Mesodermal cell (in vitro differentiated cells): ENCODE results near the gene ST6GAL1.
"Not testable (repeated sequence)": the region's sequence is repeated elsewhere in the genome, so short reads cannot be mapped to it uniquely, and the experiment has no call there.

Experiments used
- H3K27ac ChIP-seq: 2 replicates; pipeline ENCODE4 v1.7.0; 2013; ENCODE audit warnings: mild to moderate bottlenecking, low read depth, low read length, moderate library complexity; ENCODE audit not compliant: severe bottlenecking
- H3K36me3 ChIP-seq: 2 replicates; pipeline ENCODE4 v1.7.1; 2013; ENCODE audit warnings: mild to moderate bottlenecking, low read length, moderate library complexity; ENCODE audit not compliant: control insufficient read depth, insufficient read depth
- H3K4me1 ChIP-seq: one replicate; pipeline ENCODE4 v1.7.1; 2013; ENCODE audit warnings: mild to moderate bottlenecking, low read length; ENCODE audit not compliant: insufficient read depth, control insufficient read depth, poor library complexity, severe bottlenecking
- H3K4me3 ChIP-seq: 2 replicates; pipeline ENCODE4 v1.7.0; 2013; ENCODE audit warnings: low read length, control low read depth, mild to moderate bottlenecking; ENCODE audit not compliant: insufficient read depth, poor library complexity, severe bottlenecking; ENCODE audit errors: extremely low read depth
- H3K9me3 ChIP-seq: 2 replicates; pipeline ENCODE4 v1.7.1; 2013; ENCODE audit warnings: mild to moderate bottlenecking, low read length, moderate library complexity; ENCODE audit not compliant: control insufficient read depth
- WGBS, 2 experiments: methylation state at CpG; one replicate each; pipeline ENCODE4 v1.1.5; 2013; ENCODE audit warnings: missing lambda C conversion rate in 2 of 2; ENCODE audit not compliant: insufficient coverage in 2 of 2; 5-methylcytosine and 5-hydroxymethylcytosine counted together

ST6GAL1 gene

DNA sequence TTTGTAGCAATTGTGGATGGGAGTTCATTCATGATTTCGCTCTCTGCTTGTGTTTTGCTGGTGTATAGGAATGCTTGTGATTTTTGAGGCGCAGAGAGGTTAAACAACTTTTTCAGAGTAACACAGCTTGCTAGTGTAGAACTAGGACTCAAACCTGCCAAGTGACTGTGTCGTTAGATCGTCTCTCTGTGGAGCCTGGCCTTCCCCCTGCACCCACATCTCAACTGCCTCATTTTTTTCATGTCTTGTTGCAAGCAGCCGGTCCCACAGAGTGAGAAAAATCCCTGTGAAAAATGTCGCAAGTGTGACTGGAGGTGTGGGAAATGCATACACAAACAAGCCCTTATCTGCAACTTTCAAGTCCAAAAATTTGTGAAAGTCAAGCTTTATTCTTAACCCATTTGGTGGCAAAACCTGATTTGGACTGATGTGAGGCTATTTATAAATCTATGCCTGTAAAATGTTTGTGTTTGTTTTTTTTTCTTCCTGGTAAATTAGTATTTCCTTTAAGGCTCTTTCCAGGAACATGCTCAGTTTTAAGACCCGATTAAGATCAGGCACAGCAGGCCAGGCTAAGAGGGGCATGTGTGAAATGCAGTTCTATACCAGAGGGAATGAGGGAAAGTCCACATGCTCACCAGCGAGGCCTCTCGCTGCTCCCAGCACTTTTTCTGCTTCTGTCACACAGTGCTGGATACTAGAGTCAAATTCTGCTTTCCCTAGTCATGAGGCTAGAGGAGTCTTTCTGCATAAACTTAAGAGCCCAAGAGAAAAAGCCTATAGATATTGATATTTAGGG, 25.8 kb downstream of the ST6GAL1 start:
- peaks cover 17% of the 10 kb centered on the region for H3K36me3 ChIP-seq
- WGBS, 2 experiments = 64 to 65% methylated on average over 6 of the region's 9 CpGs

DNA sequence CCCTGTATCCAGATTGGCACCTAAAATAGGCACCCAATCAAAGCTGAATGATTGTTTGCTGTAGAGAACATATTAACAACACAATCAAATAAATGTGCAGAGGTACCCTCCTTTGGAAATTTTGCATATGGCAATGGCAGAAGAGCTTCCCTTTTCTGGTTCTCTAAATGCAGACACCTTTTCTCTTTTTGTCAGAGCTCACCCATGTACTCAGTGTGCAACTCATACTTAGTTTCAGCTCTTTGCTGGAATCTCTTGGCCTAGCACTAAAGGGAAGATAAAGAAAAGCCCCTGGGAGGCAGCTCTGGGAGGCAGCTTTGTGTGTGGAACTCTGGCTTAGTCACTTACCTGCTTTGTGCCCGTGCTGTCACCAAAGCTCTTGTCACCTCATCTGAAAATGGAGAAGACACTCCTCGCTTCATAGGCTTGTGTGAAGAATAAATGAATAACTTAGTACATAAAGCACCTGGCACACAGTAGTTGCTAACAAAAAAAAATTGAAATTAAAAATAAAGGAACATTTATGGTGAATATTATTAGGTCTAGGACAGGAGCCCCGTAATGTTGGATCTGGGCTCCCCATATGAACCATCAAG, 28.8 kb downstream of the ST6GAL1 start:
- H3K36me3 ChIP-seq = peaks cover 23% of the 10 kb centered on the region
- peaks cover 9% of the 10 kb centered on the region for H3K4me1 ChIP-seq
- H3K4me3 ChIP-seq = no peak overlapping the region
- H3K27ac ChIP-seq = no peak overlapping the region
- WGBS, 2 experiments = 95 to 100% methylated on average over 1 to 2 of the region's 3 CpGs
- peaks cover 3% of the 10 kb centered on the region for H3K9me3 ChIP-seq

More for the DNA sequence above, 25.8 kb downstream of the ST6GAL1 start:
- Histone ChIP-seq H3K27ac (peak overlapping the region; percentile 62), H3K9me3 (peaks cover 14% of the 10 kb centered on the region), H3K4me1 (peaks cover 12% of the 10 kb centered on the region), H3K4me3 (no peak overlapping the region)

DNA sequence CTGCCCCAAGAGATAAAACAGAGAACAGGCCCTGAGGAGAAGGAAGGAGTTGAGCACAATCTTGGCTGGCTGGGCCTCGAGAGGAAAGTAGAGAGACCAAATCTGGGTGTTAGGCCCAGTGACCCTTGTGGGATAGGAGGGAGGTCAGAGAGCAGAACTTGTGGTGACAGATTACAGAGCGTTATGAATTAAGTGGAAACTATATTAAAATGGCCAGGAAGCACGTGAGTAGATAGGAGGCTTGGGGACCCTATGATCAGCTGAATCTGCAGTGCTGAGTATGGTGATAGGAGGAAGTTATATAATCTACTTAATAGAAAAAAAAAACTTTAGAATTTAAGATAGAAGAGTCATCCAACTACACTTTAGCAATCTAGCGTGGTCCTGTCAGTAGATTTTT, 30.0 kb downstream of the ST6GAL1 start:
- H3K4me1 ChIP-seq = peaks cover 12% of the 10 kb centered on the region
- WGBS, 2 experiments = 92 to 96% methylated on average over 2 to 3 of the region's 4 CpGs
- H3K27ac ChIP-seq = no peak overlapping the region
- H3K9me3 ChIP-seq = no peaks in the 10 kb centered on the region
- H3K4me3 ChIP-seq = no peak overlapping the region
- H3K36me3 ChIP-seq = peaks cover 32% of the 10 kb centered on the region

DNA sequence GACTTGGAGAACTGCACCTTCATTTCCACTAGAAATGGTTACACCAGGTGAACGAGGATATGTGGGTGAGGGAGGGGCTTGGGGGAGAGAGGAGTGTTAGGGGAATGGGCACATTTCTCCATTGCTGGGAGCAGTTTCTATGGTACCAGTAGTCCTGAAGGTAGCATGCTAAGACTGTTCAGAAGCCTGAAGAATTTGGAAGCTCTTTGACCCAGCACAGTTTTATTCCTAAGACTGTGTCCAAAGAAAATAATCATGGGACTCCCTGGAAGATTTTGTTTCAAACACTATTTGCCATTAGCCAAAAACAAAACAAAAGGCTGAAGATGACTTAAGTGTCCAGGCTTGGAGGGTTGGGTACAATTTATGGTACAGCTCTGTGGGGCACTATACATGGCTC, 32.1 kb downstream of the ST6GAL1 start:
- WGBS, 2 experiments = 80 to 100% methylated on average over 1 of the region's 1 CpG
- Histone ChIP-seq H3K9me3 (no peaks in the 10 kb centered on the region), H3K4me1 (peaks cover 4% of the 10 kb centered on the region), H3K4me3 (no peak overlapping the region), H3K36me3 (peaks cover 45% of the 10 kb centered on the region), H3K27ac (no peak overlapping the region)

GRCh38 chr3:186963636-186964035, 33.3 kb downstream of the ST6GAL1 start:
- 51 to 60% methylated on average over 4 of the region's 5 CpGs for WGBS, 2 experiments
- Histone ChIP-seq H3K4me3 (no peak overlapping the region), H3K4me1 (peaks cover 4% of the 10 kb centered on the region), H3K9me3 (no peaks in the 10 kb centered on the region), H3K36me3 (peaks cover 57% of the 10 kb centered on the region), H3K27ac (peak overlapping the region; percentile 13)

DNA sequence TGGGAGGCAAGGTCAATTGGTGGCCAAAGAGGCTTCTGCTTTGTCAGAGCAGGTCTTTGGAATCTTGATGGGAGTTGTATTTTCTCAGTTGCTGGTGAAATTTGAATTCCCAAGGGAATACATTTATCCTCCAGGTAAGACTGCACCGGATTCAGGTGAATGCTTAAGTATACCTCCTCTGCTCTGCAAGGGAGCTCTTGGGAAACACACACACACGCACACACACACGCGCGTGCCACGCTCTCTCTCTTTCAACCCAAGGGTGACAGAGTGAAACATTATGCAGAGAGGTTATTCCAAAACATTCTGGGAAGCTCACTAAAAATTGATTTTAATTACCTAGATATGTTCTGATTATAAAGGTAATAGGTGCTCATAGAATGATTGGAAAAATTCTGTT, 33.7 kb downstream of the ST6GAL1 start:
- H3K27ac ChIP-seq = no peak overlapping the region
- H3K9me3 ChIP-seq = no peaks in the 10 kb centered on the region
- peaks cover 4% of the 10 kb centered on the region for H3K4me1 ChIP-seq
- WGBS, 2 experiments = 90 to 92% methylated on average over 5 of the region's 6 CpGs
- H3K36me3 ChIP-seq = peaks cover 57% of the 10 kb centered on the region
- H3K4me3 ChIP-seq = no peak overlapping the region

DNA sequence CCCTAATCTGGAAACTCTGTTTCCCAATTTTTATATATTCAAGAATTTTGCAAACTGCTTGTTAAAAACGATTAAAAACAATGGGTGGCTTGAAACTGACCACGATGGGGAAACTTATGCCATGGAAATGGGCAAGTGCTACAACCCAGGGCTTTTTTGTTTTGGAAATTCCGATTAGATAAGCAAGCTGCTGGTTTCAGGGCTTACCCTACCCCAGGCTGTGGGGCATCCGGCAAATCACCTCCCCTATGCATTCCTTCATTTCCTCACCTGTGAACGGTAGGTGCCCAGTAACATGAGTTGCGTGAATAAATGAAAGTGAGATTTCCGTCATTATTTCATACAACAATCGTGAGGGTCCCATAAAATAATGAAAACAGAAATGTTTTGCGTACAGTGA, 34.3 kb downstream of the ST6GAL1 start:
- no peak overlapping the region for H3K4me3 ChIP-seq
- H3K36me3 ChIP-seq = peaks cover 58% of the 10 kb centered on the region
- H3K4me1 ChIP-seq = peaks cover 4% of the 10 kb centered on the region
- WGBS, 2 experiments = 37 to 54% methylated on average over 2 to 8 of the region's 9 CpGs
- no peak overlapping the region for H3K27ac ChIP-seq
- H3K9me3 ChIP-seq = no peaks in the 10 kb centered on the region

DNA sequence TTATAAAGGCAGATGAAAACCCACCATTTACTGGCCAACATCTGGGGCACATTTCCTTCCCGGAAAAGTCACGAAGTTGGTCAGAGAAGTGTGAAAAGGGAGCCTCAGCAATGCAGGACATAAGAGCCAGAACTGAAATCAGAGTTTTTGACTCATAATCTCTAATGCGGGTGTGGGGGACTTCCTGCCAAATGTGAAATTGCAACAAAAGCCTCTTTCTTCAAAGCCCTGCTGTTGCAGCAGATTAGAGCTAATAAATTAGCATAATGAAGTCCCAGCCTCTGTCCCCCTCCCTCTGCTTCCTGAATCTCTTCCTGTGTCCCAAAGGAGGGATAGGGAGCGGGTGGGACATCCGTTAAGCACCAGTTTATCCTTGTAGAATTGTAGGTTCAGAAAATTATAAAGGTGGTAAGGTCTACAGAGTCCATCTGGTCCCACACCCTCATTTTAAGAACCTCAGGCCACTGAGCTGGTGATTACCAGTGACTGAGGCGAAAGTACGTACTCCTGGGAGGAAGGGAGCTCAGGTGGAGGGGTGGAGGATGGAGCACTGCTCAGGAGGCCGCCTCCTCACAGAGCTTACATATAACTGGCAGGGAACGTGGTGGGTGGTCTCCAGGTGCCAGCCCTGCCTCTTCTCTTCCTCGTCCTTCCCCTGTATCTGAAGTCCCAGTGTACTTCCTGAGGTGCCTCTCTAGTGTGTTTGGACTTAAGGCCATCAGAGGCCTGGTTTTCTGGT, 35.0 kb downstream of the ST6GAL1 start:
- H3K4me3 ChIP-seq = no peak overlapping the region
- no peaks in the 10 kb centered on the region for H3K9me3 ChIP-seq
- no peak overlapping the region for H3K27ac ChIP-seq
- 60 to 67% methylated on average over 5 of the region's 10 CpGs for WGBS, 2 experiments
- H3K4me1 ChIP-seq = peaks cover 4% of the 10 kb centered on the region
- H3K36me3 ChIP-seq = peaks cover 65% of the 10 kb centered on the region

DNA sequence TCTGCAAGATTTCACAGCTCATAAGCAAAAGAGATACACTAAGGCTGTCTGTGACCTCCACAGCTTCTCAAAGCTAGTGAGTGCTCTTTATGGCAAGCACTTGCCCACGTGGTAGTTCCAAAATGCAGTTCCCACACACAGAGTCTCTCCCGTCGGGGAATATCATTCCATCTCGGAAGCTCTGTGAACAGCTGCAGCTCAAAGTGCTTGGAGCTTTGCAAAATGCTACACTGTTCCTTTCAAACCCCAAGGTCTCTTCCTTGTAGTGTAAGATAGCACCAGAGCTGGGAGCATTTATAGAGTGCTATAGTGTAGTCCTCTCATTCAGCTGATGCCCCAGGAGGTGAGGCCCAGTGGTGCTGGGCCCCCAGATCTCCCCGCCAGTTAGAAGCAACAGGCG, 36.1 kb downstream of the ST6GAL1 start:
- Histone ChIP-seq H3K27ac (no peak overlapping the region), H3K9me3 (no peaks in the 10 kb centered on the region), H3K4me1 (peaks cover 4% of the 10 kb centered on the region), H3K4me3 (no peak overlapping the region), H3K36me3 (peaks cover 69% of the 10 kb centered on the region)
- WGBS, 2 experiments = 88 to 90% methylated on average over 3 to 6 of the region's 6 CpGs

- not testable (repeated sequence) for H3K9me3 ChIP-seq, H3K27ac ChIP-seq, H3K4me1 ChIP-seq, H3K4me3 ChIP-seq
- H3K36me3 ChIP-seq = peaks cover 77% of the 10 kb centered on the region
- 92 to 95% methylated on average over 6 to 9 of the region's 11 CpGs for WGBS, 2 experiments
Measured at GRCh38 chr3:186967236-186967635, 36.9 kb downstream of the ST6GAL1 start.
